Measurements from ENCODE around the gene ATG9B.
A peak's percentile ranks its signal among the peaks of the same experiment; 100 is the strongest.

GRCh38 chr7:150976529-150977381 lies 47.5 kb downstream of the ATG9B start:
- TF ChIP-seq CTCF (IDR thresholded peaks at IDR 0.05): no peak
- TF ChIP-seq GATA2 (CRISPR knock-in tag; IDR thresholded peaks at IDR 0.05): no peak
- TF ChIP-seq MXI1 (IDR thresholded peaks at IDR 0.05; ENCODE audit: low read depth, low read length): peak; percentile 75; the same call in 1 of the 2 replicates
- no peak for TF ChIP-seq MAX (IDR thresholded peaks at IDR 0.05; ENCODE audit: low read depth)
- TF ChIP-seq TAF1 (IDR thresholded peaks at IDR 0.05; ENCODE audit: borderline replicate concordance, low read depth, low read length): no peak
- no peak for TF ChIP-seq RXRA (IDR thresholded peaks at IDR 0.05; ENCODE audit: borderline replicate concordance, low read depth)
- TF ChIP-seq CHD2 (IDR thresholded peaks at IDR 0.05; ENCODE audit: low read length, partially characterized antibody): peak; percentile 3
- no peak for TF ChIP-seq POLR2AphosphoS5 (IDR thresholded peaks at IDR 0.05; ENCODE audit: low read depth, low read length)
- no peak for TF ChIP-seq FOXM1 (IDR thresholded peaks at IDR 0.05; ENCODE audit: low read depth)
- no peak for TF ChIP-seq TEAD4 (IDR thresholded peaks at IDR 0.05; ENCODE audit: borderline replicate concordance, insufficient read depth)
- no peak for TF ChIP-seq REST (IDR thresholded peaks at IDR 0.05; ENCODE audit: low read depth, low read length)
- TF ChIP-seq TCF12 (IDR thresholded peaks at IDR 0.05): no peak
